ENCODE data around the gene SPACA9. TPM values are rescaled to one million over a fixed set of nuclear protein-coding genes. Genes with fewer than 3 reads are reported as not detected.

Gene SPACA9
- total and polyA plus RNA-seq, 2 of the 4 experiments (the other 2 are of a cell fraction) = 0.90 to 4.9 TPM

DNA sequence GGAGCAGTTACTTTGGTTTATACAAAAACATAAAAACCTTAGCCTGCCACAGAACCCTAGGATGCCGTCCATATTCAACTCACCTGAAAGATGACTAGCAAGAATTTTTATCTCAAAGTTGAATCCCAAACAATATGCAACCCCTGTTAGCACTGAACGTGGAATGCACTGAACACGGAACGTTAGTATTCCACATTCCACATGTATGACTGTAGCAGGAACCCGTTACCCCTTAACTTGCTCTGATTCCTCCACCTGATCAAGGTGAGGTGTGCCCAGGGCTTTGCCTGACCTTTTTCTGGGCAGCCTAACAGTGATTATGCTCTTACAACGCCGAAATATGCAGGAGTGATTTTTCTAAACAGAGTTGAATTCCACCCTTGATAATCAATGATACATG is 44.4 kb upstream of the SPACA9 start:
- H3K27ac ChIP-seq (ENCODE audit: insufficient read depth, low read length) = no peak overlapping the region
- no peak overlapping the region for H2BK15ac ChIP-seq (ENCODE audit: low read depth, low read length)
- H3K9me1 ChIP-seq (ENCODE audit: insufficient read depth, low read length) = no peaks in the 10 kb centered on the region
- ChIA-PET CTCF (no interaction called here), POLR2A (ENCODE audit: unreplicated experiment) (no interaction called here)
- no peak overlapping the region for H3K9ac ChIP-seq (ENCODE audit: low read depth, low read length)
- H2BK120ac ChIP-seq (ENCODE audit: low read depth, low read length) = no peak overlapping the region
- DNase-seq (no peak), ATAC-seq (ENCODE audit: low read depth) (no peak)
- H2BK20ac ChIP-seq (ENCODE audit: low read depth, low read length) = no peak overlapping the region
- no peak overlapping the region for H3K4ac ChIP-seq (ENCODE audit: low read depth, low read length)
- H3K14ac ChIP-seq (replicated peaks; ENCODE audit: low read depth, low read length) = no peak overlapping the region
- no peak overlapping the region for H2AK5ac ChIP-seq (ENCODE audit: low read depth, low read length)
- no peak overlapping the region for H2BK5ac ChIP-seq (ENCODE audit: low read depth, low read length, poor library complexity, severe bottlenecking)
- in situ Hi-C loops (cut with MboI; ENCODE audit: low sequenced_read_pairs) (no loop called here), intact Hi-C loops (cut with micrococcal nuclease) (no loop called here), dilution Hi-C loops (cut with HindIII; ENCODE audit: low sequenced_read_pairs, unreplicated experiment) (no loop called here)
- BruUV-seq (replicated peaks) = no TSS peak
- no peak overlapping the region for H2AK9ac ChIP-seq (replicated peaks; ENCODE audit: low read depth, low read length, poor library complexity)
- H3K9me3 ChIP-seq (ENCODE audit: control insufficient read depth, insufficient read depth, low read length) = no peaks in the 10 kb centered on the region
- H4K8ac ChIP-seq (ENCODE audit: low read depth in 2 of 2, low read length in 2 of 2) = no peak overlapping the region
- H2AFZ ChIP-seq (replicated peaks; ENCODE audit: low read length, poor library complexity) = no peak overlapping the region
- H4K20me1 ChIP-seq (ENCODE audit: insufficient read depth, low read length) = no peaks in the 10 kb centered on the region
- WGBS, 2 experiments (ENCODE audit: extremely low coverage in 2 of 2, insufficient read length in 1 of 2) = 69% methylated on average over 4 of the region's 7 CpGs; no CpG with 5 or more reads in 1 of the 2 experiments
- H3K79me1 ChIP-seq (ENCODE audit: low read depth in 1 of 2, low read length in 2 of 2) = no peaks in the 10 kb centered on the region
- no peak for TF ChIP-seq FOS (IDR thresholded peaks at IDR 0.05; ENCODE audit: low read depth, low read length)
- no peak for TF ChIP-seq CEBPB (IDR thresholded peaks at IDR 0.05; ENCODE audit: low read depth, low read length)
- TF ChIP-seq RCOR1 (IDR thresholded peaks at IDR 0.05; ENCODE audit: insufficient replicate concordance, low read length) = no peak
- TF ChIP-seq, protein P1, sequence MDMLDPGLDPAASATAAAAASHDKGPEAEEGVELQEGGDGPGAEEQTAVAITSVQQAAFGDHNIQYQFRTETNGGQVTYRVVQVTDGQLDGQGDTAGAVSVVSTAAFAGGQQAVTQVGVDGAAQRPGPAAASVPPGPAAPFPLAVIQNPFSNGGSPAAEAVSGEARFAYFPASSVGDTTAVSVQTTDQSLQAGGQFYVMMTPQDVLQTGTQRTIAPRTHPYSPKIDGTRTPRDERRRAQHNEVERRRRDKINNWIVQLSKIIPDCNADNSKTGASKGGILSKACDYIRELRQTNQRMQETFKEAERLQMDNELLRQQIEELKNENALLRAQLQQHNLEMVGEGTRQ (IDR thresholded peaks at IDR 0.05; ENCODE audit: low read depth, low read length) = no peak
- no peak for TF ChIP-seq POLR2A (IDR thresholded peaks at IDR 0.05; ENCODE audit: low read depth, low read length)
- TF ChIP-seq MAFK (IDR thresholded peaks at IDR 0.05; ENCODE audit: low read depth, low read length) = no peak
- H4K5ac ChIP-seq (ENCODE audit: low read depth, low read length) = no peak overlapping the region
- peaks cover 36% of the 10 kb centered on the region for H3K27me3 ChIP-seq (ENCODE audit: control insufficient read depth, insufficient read depth, low read length)
- H3K56ac ChIP-seq (ENCODE audit: extremely low read depth, insufficient read depth, low read length) = no peak overlapping the region
- peaks cover under 1% of the 10 kb centered on the region; the same call in 1 of the 2 replicates for H3K4me1 ChIP-seq (ENCODE audit: control insufficient read depth, insufficient read depth, low read length)
- no peak overlapping the region for H4K91ac ChIP-seq (ENCODE audit: insufficient read depth, low read depth, low read length)
- H3K4me3 ChIP-seq (ENCODE audit: insufficient read depth, low read depth, low read length) = no peak overlapping the region
- H3K23ac ChIP-seq (ENCODE audit: low read depth, low read length) = no peak overlapping the region
- H3K18ac ChIP-seq (ENCODE audit: low read depth, low read length) = no peak overlapping the region
- no peaks in the 10 kb centered on the region for H3K36me3 ChIP-seq (ENCODE audit: control insufficient read depth, insufficient read depth, low read length)
- no peak overlapping the region for H3K4me2 ChIP-seq (ENCODE audit: low read depth, low read length)
